NCI-H774 (cell line): ENCODE measurements around the gene RPUSD4.
A peak's percentile ranks its signal among the peaks of the same experiment; 100 is the strongest.

Experiments used
- DNase-seq: peaks from one replicate; lab custom pipeline; 2025; lab: John Stamatoyannopoulos, UW

RPUSD4 gene

DNA sequence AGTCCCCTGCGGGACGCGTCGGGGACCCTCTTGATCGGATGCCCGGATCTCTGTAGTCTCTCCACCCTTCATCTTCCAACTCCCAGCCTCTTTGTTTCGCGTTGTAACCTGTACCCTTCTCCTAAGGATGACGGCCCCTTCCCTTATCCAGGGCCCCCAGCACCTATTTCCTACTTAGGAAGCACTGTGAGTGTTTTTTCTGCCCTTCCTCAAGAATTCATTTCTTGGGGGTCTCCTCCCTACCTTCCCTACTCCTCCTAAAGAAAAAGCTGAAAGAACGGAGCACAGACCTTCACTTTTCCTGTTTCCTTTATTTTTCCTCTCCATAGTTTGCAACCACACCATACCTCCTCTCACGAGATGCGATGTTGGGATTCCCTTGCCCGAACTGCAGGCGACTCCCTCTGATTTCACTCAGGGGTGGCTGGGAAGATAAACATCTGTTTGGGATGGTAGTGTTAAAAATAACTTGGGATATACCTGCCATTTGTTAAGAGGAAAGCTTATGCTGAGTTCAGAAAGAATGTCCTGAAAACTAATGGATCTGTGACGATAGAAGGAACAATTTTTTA, 725 bp upstream of the RPUSD4 start:
- DNase-seq = no peak

DNA sequence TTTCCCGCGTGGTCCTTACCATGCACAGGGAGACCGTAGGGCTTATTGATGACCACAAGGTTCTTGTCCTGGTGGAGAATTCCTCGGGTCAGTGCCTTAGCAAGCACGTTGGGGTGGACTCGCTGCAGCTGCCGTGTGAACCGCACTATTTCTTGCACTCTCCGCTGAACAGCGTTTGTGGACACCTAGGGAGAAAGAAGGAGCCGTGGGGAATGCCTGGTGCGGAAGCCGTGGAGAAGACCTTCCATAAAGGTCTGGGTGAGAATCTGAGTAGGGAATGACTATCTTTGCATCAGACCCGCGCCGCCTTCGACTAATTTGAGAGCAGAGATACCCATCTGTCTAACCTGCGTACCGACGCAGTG, 597 bp downstream of the RPUSD4 start:
- no peak for DNase-seq

DNA sequence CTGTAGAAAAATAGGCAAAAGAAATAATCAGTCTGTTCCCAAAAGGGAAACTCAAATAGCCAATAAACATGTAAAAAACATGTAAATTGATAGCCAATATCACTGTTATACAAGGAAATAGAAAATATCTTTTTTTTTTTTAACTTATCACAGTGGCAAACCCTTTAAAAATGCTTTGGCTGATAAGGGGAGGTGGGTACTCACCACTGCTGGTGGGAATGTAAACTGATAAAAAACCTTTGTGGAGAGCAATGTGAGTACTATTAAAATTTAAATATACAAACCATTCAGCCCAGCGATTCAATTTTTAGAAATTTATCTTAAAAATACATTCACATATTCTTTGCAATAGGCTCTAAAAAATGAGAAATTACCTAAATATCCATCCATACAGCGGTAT, 3.6 kb downstream of the RPUSD4 start:
- DNase-seq = no peak

DNA sequence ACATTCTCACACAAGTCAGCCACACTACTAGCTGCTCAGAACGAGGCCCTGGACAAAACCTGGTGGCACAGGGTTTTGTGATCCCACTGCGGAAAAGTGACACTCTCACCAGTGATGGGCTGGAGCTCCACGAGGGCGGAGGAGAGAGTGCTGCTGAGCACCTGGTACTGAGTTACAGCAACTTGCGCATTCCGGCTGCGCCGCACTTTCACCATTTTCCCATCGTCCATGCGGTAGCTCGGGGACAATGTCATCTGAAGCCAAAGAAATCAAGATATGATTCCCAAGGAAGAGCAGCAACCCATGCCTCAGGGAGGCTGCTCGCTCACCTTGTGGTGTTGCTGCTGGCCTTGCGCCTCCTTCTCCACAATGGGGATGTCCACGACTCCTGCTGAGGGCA, 6.1 kb downstream of the RPUSD4 start:
- DNase-seq = no peak

DNA sequence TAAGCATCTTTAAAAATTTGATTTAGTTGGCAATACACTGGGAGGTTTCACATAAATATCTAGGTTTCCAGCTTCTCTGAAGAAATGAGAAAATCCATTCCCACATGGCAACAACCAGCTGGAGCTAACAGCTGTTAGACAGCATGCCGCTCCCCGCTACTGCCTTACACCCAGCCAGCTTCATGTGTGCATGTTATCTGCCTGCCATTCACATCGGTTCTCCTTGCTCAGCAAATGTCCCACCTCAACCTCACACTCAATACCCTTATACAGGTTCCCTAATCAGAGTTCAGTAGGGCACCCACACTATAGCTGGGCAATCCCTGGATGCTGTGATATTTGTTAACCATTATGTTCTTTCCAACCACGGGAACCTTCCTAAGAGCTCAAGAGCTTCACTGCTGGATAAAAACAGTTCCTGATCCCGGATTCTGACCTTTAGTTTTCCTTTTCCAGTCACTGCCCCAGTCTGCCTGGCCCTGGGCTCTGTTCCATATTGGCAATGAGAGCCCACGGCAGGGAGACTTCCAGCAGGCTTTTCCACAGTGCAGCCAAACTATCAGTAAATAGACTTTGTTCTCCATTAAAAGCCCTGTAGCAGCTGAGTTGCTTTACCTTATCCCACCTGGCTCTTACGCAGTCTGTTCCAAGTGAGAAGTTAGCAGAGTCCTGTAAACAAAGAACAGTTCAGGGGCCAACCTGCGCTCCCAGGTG, 8.6 kb downstream of the RPUSD4 start:
- DNase-seq = no peak

DNA sequence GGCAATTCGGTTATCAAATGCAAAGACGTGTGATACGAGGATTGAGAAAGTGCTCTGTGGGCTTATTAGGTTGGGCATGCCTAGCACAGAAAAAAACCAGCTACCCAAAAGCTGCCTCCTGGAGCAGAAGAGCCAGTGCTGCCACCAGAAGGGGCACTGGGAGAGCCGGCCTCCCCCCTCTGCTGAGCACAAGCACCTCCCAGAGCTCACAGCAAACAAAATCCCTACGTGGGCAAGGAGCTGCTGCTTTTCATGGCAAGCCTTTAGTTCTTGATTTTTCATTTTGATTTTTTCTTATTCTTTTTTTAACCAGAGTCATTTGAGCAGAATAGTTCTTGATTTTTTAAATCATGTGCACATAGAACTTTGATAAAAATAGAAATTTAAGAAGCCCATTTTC, 12.8 kb downstream of the RPUSD4 start:
- DNase-seq = no peak

DNA sequence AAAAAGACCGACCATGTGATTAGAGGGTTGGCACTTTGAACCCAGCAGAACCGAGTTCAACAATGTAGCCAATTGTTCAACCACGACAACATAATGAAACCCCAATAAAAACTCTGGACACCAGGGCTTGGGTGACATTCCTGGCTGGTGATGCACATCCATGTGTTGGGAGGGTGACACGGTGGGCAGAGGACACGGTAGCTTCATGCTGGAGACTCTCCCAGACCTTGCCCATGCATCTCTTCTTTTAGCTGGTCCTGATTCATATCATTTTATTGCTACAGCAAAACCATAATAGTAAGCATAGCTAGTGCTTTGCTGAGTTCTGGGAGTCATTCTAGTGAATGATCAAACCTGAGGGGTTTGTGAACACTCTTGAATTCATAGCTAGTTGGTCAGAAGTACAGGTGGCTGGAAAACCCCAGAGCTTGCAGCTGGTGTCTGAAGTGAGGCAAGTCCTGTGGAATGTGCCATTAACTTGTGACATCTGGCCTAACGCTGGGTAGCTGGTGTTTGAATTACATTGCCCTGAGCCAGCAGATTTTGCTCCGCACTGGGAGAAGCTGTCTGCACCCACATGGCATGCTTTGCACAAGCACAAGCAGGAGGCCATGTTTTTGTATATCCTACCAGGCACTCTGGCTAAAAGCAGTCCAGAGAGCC, 14.0 kb downstream of the RPUSD4 start:
- no peak for DNase-seq

DNA sequence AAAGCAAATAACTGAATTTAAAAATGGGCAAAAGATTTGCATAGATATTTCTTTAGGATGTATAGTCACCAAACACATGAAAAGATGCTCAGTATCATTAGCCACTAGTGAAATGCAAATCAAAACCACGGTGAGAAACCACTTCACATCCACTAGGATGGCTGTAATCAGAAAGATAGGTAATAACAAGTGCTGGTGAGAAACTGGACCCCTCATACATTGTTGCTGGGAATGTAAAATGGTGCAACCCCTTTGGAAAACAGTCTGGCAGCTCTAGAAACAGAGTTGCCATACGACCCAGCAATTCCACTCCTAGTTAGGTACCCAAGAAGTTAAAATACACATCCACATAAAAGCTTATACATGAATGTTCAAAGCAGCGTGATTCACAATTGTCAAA, 16.3 kb downstream of the RPUSD4 start:
- no peak for DNase-seq

DNA sequence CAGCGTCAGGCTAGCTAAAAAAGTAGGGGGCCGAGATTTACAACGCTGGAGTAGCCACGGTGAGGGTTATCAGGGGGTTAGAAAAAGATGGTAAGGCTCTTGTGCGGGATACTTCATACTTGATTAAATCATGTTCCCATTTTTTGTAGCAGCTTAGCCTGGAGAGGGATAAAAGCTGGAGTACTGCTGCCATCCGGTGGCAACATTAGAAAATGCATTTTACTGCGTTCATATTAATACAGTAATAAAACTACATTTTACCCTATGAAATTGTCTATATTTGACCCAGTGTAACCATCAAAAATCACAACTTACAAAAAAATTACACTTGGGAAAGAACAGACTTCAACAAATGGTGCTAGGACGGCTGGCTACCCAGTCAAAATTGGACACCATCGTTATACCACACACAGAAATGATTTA, 17.3 kb downstream of the RPUSD4 start:
- DNase-seq = peak; percentile 23

DNA sequence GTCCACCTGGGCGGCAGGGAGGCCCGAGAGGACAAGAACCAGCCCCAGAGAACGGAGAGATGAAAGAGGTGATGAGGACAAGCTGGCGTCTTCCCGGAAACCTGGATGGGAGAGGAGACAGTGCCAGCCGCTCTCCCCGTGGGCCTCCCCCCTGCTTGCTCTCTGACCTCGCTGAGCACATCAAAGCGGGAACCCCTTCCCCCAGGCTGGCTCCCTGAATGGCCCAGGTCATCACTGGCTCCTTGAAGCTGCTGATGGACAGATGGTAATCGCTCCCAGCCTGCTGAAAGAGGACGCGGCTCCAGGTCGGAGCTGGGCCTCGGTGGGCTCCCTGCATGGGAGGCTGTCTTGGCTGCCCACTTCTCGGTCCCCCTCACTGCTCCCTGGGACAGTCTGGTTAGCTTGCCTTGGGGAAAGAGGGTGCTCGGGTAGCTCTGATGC, 18.4 kb downstream of the RPUSD4 start:
- no peak for DNase-seq

DNA sequence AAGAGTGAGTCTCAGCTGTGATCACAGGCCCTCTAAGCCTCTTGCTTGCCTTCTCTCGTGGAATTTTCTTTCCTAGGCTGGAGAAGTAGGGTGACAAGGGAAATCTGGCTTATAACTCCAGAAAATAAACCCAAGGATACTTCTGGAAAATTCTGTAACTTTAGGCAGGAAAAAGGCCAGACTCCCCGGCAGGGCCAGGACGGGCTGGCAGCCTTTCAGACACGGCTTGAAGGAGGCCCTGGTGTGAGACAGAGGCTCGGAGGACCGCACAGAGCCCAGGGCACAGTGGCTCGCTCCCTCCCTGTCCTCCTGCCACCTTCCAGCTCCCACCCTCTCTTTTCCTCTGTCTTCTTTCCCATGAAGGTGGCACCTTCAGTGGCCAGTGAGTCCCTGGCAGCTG, 19.1 kb downstream of the RPUSD4 start:
- no peak for DNase-seq

DNA sequence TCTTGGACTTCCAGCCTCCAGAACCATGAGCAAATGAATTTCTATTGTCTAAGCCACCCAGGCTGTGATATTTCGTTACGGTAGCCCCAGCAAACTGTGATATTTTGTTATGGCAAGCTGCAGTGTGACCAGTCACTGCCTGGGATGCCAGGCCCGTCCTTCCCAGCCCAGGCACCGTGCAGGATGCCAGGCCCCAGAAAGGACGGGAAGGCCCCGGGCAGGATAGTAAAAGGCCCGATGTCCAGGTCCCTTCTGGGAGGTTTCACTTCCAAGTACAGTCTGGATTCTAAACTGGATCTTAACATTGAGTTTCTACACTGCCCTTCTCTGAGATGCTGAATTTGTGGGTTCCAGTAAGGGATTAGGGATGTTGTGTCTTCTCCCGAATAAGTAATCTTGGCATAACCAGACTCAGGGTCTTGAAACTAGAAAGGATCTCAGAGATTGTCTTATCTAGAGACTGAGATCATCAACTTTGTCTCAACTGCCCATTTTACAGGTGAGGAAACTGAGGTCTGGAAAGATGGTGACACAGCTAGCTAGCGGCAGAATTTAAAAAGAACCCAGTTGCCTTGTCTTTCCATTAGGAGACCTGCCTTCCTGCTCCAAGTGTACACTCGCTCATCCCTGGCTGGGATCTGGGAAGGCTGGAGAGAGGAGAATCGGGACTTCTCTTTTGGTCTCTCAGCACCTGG, 19.9 kb downstream of the RPUSD4 start:
- no peak for DNase-seq

DNA sequence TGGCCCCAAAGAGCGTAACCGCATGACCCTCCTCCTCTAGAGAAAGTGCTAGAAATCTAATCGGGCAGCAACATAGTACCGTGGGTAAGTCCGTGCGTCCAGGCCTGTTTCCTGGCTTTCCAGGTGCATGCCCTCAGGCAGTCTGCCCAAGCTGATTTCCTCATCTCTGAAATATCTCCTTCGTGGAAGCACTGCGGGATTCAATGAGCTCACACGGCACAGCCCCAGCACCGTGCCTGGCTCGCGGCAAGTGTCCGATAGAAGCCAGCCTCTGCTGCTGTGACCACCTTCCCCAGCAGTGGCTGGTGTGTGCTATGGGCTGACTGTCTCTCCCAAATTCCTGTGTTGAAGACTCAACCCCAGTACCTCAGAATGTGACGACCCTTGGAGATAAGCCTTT, 20.7 kb downstream of the RPUSD4 start:
- no peak for DNase-seq

DNA sequence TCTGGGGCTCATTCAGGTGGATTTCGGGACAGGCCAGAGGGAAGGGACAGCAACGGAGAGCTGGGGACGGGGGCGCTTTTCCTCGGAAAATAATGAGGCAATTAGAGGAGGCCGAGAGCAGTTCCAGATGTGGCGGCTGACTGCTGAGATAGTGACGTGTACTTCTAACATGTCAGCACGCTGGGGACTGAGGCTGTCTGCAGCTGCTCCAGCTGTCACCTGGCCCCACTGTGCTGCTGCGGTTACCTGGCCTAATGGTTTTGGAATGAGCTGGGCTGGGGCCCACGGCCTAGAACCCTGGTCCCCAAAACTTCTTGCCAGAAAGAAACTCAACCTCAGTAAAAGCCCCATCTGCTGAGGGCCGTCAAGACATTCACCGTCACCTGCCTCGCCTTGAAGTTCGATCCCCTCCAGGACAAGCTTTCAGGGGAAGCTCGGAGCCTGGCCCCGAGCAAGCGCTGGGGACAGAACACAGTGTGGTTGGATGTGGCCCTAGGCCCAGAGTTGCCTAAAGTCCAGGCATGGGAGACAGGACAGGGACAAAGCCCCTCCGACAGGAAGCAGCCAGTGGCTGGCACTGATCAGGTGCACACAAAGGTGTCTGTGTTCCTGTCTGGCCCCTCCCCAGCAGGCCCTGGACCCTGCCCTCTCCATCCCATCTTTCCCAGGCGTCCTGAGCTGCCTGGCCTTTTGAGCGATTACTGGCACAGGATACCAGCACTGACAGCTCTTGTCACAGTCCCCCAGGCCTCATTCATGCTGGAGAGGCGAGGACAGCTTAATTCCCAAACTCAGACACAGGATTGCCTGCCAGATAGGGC, 22.1 kb downstream of the RPUSD4 start:
- DNase-seq = no peak

DNA sequence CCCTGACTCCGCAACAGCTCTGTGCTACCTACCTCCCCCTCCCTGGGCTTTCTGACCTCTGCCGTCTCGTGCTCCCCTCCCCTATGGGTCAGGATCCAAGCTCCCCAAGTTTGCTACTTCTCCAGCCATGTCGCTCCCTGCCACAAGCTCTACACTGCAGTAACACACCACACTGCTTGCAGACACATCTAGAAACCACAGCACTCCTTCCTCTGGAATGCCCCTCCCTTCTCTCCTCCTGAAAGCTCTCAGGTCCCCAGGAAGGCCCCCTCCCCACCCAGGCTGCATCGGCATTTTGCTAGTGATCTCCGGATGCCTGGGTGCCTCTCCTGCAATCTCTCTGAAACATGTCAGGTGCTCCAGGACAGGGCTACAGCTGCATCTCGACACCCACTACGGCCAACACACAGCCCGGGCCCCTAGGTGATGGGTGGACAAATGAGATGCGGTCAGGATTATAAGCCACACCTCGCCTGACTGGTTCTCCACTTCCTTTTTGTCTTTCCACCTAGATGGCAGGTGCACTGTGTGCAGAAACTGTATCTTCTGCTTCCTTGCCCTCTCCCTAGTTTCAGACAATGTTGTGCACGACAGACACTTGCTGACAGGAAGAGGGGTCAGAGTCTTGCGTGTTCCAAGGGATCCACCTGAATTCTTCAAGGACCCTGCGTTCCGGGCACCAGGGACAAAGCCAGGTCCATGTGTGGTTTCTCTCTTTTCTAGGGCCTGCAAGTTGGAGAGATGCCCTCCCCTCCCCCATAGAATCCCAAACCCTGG, 22.9 kb downstream of the RPUSD4 start:
- DNase-seq = no peak

DNA sequence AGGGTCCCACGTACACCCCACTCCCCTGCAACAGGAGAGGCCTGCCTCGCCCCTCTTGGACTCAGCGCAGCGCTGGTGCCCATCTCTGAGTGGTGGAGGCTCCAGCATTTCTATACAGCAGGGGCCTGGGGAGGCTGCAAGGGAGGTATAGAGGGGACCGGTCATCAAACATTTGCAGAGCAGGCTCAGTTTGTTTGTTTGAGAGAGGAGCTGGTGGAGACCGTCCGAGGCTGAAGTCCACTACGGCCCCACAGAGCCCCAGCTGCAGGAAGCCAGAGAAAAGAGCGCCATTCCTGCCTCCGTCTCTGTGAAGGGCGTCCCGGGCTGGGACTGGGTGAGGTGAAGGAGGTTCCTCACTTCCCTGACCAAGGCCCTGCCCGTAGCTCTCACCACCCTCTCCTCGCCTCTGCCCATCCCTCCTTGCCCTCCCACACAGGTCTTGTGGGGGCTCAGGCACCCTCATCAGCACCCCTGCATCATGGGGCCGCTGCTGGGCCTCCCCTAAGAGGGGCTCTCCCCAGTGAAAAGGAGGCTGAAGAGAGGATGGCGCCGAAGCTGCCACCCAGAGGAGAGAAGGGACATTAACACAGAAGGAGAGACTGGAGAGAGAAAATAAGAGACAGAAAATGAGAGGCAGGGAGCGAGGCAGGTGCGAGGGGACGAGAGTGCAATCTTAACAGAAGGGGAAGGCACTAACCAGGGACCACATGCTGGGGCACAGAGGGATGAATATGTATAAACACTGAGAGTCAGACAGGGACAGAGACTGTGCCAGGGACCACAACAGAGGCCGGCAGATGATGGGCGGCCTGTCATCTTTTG, 24.5 kb downstream of the RPUSD4 start:
- no peak for DNase-seq

DNA sequence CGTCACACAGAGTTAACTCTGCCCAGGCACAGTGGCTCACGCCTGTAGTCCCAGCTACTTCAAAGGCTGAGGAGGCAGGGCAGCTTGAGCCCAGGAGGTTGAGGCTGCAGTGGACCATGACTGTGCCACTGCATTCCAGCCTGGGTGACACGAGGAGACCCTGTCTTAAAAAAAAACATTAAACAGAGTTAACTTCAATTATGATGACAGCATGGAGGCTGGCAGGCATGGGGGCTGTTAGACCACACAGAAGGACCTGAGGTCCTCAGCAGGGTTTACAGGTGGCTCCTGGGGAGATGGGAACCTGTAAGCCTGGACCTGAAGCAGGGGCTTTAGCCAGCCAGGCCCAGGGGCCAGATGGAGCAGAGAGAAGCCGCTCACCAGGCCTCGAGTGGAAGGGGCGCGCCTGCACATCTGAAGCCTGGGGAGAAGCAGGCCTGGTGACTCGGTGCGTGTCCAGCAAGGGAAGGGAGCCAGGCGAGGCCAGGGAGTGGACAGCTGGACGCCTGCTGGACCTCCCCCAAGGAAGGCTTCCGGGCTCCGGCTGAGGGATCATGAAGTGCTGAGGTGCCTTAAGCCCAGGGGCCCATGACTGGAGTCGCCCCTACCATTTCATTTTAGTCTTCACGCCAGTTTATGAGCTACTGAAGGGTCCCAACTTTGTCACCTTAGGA, 25.3 kb downstream of the RPUSD4 start:
- no peak for DNase-seq

DNA sequence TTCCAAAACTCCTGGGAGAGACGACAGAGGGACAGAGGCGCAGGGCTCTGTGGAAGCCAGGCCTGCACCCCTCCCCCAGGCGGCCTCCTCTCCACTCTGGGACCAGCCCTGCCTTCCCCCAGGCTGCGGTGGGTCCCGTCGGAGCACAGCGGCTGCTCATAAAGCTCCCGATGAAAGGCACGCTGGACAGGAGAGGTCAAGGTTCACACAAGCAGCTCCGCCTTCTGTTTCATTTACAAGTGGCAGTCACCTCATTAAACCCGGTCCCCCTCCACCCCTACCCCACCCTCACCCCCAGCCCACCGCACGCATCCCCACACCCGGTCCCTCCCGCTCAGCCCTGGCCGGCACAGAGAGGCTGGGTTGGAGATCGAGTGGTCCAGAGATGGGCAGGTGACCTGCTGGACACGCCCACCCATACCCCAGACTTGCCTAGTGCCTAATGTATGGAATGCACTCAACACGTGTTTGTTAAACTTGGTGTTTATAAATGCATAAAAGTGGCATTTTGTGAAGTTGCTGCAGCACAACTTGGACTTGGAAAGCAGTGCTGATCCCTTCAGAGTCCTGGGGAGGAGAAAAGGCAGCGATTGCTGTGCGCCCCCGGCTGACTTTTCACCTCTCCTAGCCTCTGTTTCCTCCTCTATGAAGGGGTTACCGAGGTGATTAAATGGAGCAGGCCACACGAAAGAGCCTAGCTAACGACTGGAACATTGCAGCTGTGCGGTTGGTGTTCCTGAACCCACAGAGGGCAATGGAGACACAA, 26.0 kb downstream of the RPUSD4 start:
- DNase-seq = no peak

DNA sequence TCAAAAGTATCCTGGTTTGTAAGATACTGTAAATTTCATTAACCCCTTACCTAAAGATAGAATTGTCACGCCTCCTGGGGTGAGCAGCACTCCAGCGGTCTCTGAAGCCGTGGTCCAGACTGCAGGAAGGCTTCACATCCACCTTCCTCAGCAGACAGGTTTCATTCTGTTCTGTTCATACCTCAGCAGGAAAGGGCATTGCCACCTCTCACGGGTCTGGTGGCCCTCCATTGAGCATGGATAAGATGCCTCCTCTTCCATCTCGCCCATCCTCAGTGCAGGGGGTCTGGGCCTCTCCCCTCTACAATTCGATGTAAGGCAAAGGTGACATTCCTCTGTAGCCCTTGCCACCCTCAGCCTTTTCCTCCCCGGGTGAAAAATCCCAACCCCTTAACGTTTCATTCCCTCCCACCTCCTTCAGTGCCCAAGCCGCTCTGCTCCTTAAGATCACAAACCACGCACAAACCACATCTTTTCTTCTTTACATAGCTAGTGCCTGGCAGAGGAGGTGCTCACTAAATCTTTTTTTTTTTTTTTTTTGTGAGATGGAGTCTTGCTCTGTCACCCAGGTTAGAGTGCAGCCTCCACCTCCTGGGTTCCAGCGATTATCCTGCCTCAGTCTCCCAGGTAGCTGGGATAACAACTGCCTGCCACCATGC, 28.5 kb downstream of the RPUSD4 start:
- DNase-seq = no peak
